ENCODE measurements around the gene CACNA1C. TPM values are rescaled to one million over a fixed set of nuclear protein-coding genes. Genes with fewer than 3 reads are reported as not detected.

The CACNA1C gene
- total and polyA plus RNA-seq, 2 of the 4 experiments (the other 2 are of a cell fraction): 1.6 to 2.6 TPM

- CTCF ChIA-PET: no interaction called here
- intact Hi-C loops (cut with micrococcal nuclease): no loop called here
Observed at GRCh38 chr12:2619136-2619535, 566.3 kb downstream of the CACNA1C start.

More at GRCh38 chr12:2619136-2619535, 566.3 kb downstream of the CACNA1C start:
- H3K9me3 ChIP-seq (ENCODE audit: control insufficient read depth, insufficient read depth, low read length): no peaks in the 10 kb centered on the region
- DNase-seq: peak; percentile 34
- no peak overlapping the region for H2AK5ac ChIP-seq (ENCODE audit: low read depth, low read length)
- no peak overlapping the region for H4K5ac ChIP-seq (ENCODE audit: low read depth, low read length)
- H3K23ac ChIP-seq (ENCODE audit: low read depth, low read length): no peak overlapping the region
- no peak overlapping the region for H3K18ac ChIP-seq (ENCODE audit: low read depth, low read length)
- H3K14ac ChIP-seq (replicated peaks; ENCODE audit: low read depth, low read length): no peak overlapping the region
- H2AFZ ChIP-seq (replicated peaks; ENCODE audit: low read length, poor library complexity): no peak overlapping the region
- no peaks in the 10 kb centered on the region for H3K27me3 ChIP-seq (ENCODE audit: control insufficient read depth, insufficient read depth, low read length)
- no peak for TF ChIP-seq MAZ (IDR thresholded peaks at IDR 0.05; ENCODE audit: borderline replicate concordance, low read depth, low read length)
- TF ChIP-seq RCOR1 (IDR thresholded peaks at IDR 0.05; ENCODE audit: insufficient replicate concordance, low read length): no peak
- no peak for TF ChIP-seq MAFK (IDR thresholded peaks at IDR 0.05; ENCODE audit: low read depth, low read length)
- no peak for TF ChIP-seq RFX5 (IDR thresholded peaks at IDR 0.05; ENCODE audit: low read depth, low read length)
- in situ Hi-C loops (cut with MboI; ENCODE audit: low sequenced_read_pairs) (no loop called here), dilution Hi-C loops (cut with HindIII; ENCODE audit: low sequenced_read_pairs, unreplicated experiment) (no loop called here)
- peaks cover 16% of the 10 kb centered on the region for H3K4me1 ChIP-seq (ENCODE audit: control insufficient read depth, insufficient read depth, low read length)
- H2BK5ac ChIP-seq (ENCODE audit: low read depth, low read length, poor library complexity, severe bottlenecking): no peak overlapping the region
- no peak overlapping the region for H3K56ac ChIP-seq (ENCODE audit: extremely low read depth, insufficient read depth, low read length)
- no peak overlapping the region for H3K4ac ChIP-seq (ENCODE audit: low read depth, low read length)
- H4K91ac ChIP-seq (ENCODE audit: insufficient read depth, low read depth, low read length): no peak overlapping the region
- no peak overlapping the region for H3K27ac ChIP-seq (ENCODE audit: insufficient read depth, low read length)
- H3K9ac ChIP-seq (ENCODE audit: low read depth, low read length): no peak overlapping the region
- no peak overlapping the region for H2BK15ac ChIP-seq (ENCODE audit: low read depth, low read length)
- ATAC-seq (ENCODE audit: low read depth): no peak
- BruUV-seq (replicated peaks): no TSS peak
- POLR2A ChIA-PET (ENCODE audit: unreplicated experiment): no interaction called here
- H3K36me3 ChIP-seq (ENCODE audit: control insufficient read depth, insufficient read depth, low read length): peaks cover 20% of the 10 kb centered on the region
- no peak overlapping the region for H4K8ac ChIP-seq (ENCODE audit: low read depth in 2 of 2, low read length in 2 of 2)
- H3K4me3 ChIP-seq (ENCODE audit: insufficient read depth, low read depth, low read length): no peak overlapping the region
- H3K4me2 ChIP-seq (ENCODE audit: low read depth, low read length): no peak overlapping the region
- no peak overlapping the region for H2BK120ac ChIP-seq (ENCODE audit: low read depth, low read length)
- no peak overlapping the region for H2AK9ac ChIP-seq (replicated peaks; ENCODE audit: low read depth, low read length, poor library complexity)
- H4K20me1 ChIP-seq (ENCODE audit: insufficient read depth, low read length): peaks cover under 1% of the 10 kb centered on the region; the same call in 1 of the 2 replicates
- H2BK20ac ChIP-seq (ENCODE audit: low read depth, low read length): no peak overlapping the region
- WGBS, 2 experiments (ENCODE audit: extremely low coverage in 2 of 2, insufficient read length in 1 of 2): 100% methylated on average over 1 of the region's 5 CpGs; no CpG with 5 or more reads in 1 of the 2 experiments
- peaks cover 13% of the 10 kb centered on the region for H3K9me1 ChIP-seq (ENCODE audit: insufficient read depth, low read length)
- no peaks in the 10 kb centered on the region for H3K79me1 ChIP-seq (ENCODE audit: low read depth in 1 of 2, low read length in 2 of 2)

Data from IMR-90 (cell line).